K562 (cell line): ENCODE measurements around the gene AGRP. TPM values are rescaled to one million over a fixed set of nuclear protein-coding genes. Genes with fewer than 3 reads are reported as not detected.
A peak's percentile ranks its signal among the peaks of the same experiment; 100 is the strongest.

Experiments
- CTBP1 ChIP-seq: fragments of 450-650 bp; IDR thresholded peaks from 2 replicates; pipeline ENCODE4 v1.6.1; 2016; ENCODE audit warnings: borderline replicate concordance
- EGR1 ChIP-seq: fragments of 450-650 bp; conservative IDR thresholded peaks from 2 replicates; pipeline ENCODE4 v1.6.1; 2017; ENCODE audit warnings: mild to moderate bottlenecking
- MAFG ChIP-seq: fragments of 450-650 bp; conservative IDR thresholded peaks from 2 replicates; pipeline ENCODE4 v1.6.1; 2016; ENCODE audit warnings: missing genetic modification characterization, missing compliant biosample characterization
- NCOR1 ChIP-seq: fragments of 450-650 bp; IDR thresholded peaks from 2 replicates; pipeline ENCODE4 v1.6.1; 2016; ENCODE audit warnings: mild to moderate bottlenecking, moderate library complexity
- PHB2 ChIP-seq: fragments of 450-650 bp; IDR thresholded peaks from 2 replicates; pipeline ENCODE4 v1.6.1; 2017; ENCODE audit warnings: low read depth
- POLR2AphosphoS5 ChIP-seq: IDR thresholded peaks from 2 replicates; pipeline ENCODE4 v1.6.1; 2011; ENCODE audit warnings: mild to moderate bottlenecking, low read depth, low read length, moderate library complexity; ENCODE audit not compliant: control insufficient read depth, insufficient read depth
- RCOR1 ChIP-seq, 2 experiments: IDR thresholded peaks; 2 replicates each; pipeline ENCODE4 v1.6.1; 2012; ENCODE audit warnings: low read depth in 2 of 2, low read length in 2 of 2, borderline replicate concordance in 1 of 2, improper control_type of control experiment in 1 of 2
- SAP30 ChIP-seq: fragments of 200-600 bp; sonication (generic); IDR thresholded peaks from 2 replicates; pipeline ENCODE4 v1.6.1; 2012; ENCODE audit warnings: borderline replicate concordance, low read depth, mild to moderate bottlenecking, moderate library complexity, low read length, control low read depth, inconsistent platforms; ENCODE audit not compliant: insufficient read depth, poor library complexity, severe bottlenecking
- SOX6 ChIP-seq: fragments of 450-650 bp; IDR thresholded peaks from 2 replicates; pipeline ENCODE4 v1.6.1; 2014; ENCODE audit warnings: mild to moderate bottlenecking
- STAT5A ChIP-seq: IDR thresholded peaks from 2 replicates; pipeline ENCODE4 v1.6.1; 2012; ENCODE audit warnings: low read length, inconsistent platforms, borderline replicate concordance
- TFAP4 ChIP-seq: sonication (generic); formaldehyde crosslinking; IDR thresholded peaks from 2 replicates; pipeline ENCODE4 v1.8.0; 2022; ENCODE audit warnings: missing genetic modification reagents, mild to moderate bottlenecking, moderate library complexity, borderline replicate concordance
- YY1 ChIP-seq, 3 experiments: IDR thresholded peaks; 2 replicates each; pipeline ENCODE4 v1.6.1; 2011; ENCODE audit warnings: low read length in 2 of 3, mild to moderate bottlenecking in 2 of 3, moderate library complexity in 2 of 3, borderline replicate concordance in 1 of 3, control low read depth in 1 of 3, low read depth in 1 of 3; ENCODE audit not compliant: insufficient read depth in 3 of 3, insufficient replicate concordance in 2 of 3, control insufficient read depth in 1 of 3, insufficient read length in 1 of 3; ENCODE audit errors: extremely low read depth in 1 of 3
- ZMIZ1 ChIP-seq, 2 experiments: fragments of 150-350 bp in 1 of 2; IDR thresholded peaks; 2 replicates each; pipeline ENCODE4 v1.6.1; 2012 to 2016; ENCODE audit warnings: low read depth in 2 of 2, low read length in 2 of 2, mild to moderate bottlenecking in 1 of 2, moderate library complexity in 1 of 2
- ZNF23 ChIP-seq: fragments of 250-450 bp; sonication (Bioruptor Pico); IDR thresholded peaks from 2 replicates; pipeline ENCODE4 v1.4.0; 2020; ENCODE audit warnings: mild to moderate bottlenecking
- ZNF398 ChIP-seq: fragments of 250-450 bp; sonication (Bioruptor Pico); IDR thresholded peaks from 2 replicates; pipeline ENCODE4 v1.8.0; 2021; ENCODE audit warnings: moderate library complexity, mild to moderate bottlenecking, inconsistent platforms
- polyA plus RNA-seq, 8 experiments: library from polyadenylated mRNA; depleted of rRNA in 4 of 8; stranded (reverse) in 5 of 8; unstranded in 3 of 8; fragments of >200 nt; fragmentation: Nextera tagmentation in 2 of 8; fragmentation: Illumina TruSeq in 1 of 8; extraction: Ambion mirVana in 2 of 8; extraction: Trizol in 1 of 8; gene quantifications; 2 replicates each; pipeline versions ENCODE4 v1.2.1 to v1.2.3, GENCODE V29; 2011 to 2014; ENCODE audit warnings: inconsistent platforms in 1 of 8, missing spikeins in 1 of 8
- total RNA-seq, 7 experiments: library from RNA; depleted of rRNA in 6 of 7; stranded (reverse); fragments of >200 nt in 6 of 7; fragmentation: Illumina TruSeq in 2 of 7; extraction: Trizol in 2 of 7; gene quantifications; 2 replicates each; pipeline versions ENCODE4 v1.2.1 to v1.2.3, GENCODE V29; 2011 to 2021; ENCODE audit warnings: low replicate concordance in 1 of 7
- TF ChIP-seq, protein P1 (sequence below): sonication (generic); formaldehyde crosslinking; IDR thresholded peaks from 2 replicates; pipeline ENCODE4 v1.9.0; 2022; ENCODE audit warnings: mild to moderate bottlenecking, missing genetic modification reagents

AGRP gene
- total and polyA plus RNA-seq, 9 of the 15 experiments (the other 6 are each of a cell fraction or from before 2014, with no cell fraction given), result not detected

GRCh38 chr16:67460168-67460567 lies 23.2 kb downstream of the AGRP start (continued):
- TF ChIP-seq EGR1 (peak; percentile 33), YY1 (IDR thresholded peaks at IDR 0.05; ENCODE audit: borderline replicate concordance in 1 of 3, control insufficient read depth in 1 of 3, extremely low read depth in 1 of 3, insufficient read depth in 3 of 3, insufficient read length in 1 of 3, insufficient replicate concordance in 2 of 3, low read depth in 1 of 3, low read length in 2 of 3) (peak in 1 of 3 experiments; percentile 26), SOX6 (peak; percentile 26; the same call in 1 of the 2 replicates), ZNF23 (no peak), TFAP4 (CRISPR knock-in tag) (peak; percentile 74), NCOR1 (peak; percentile 83), SAP30 (no peak), ZNF398 (CRISPR knock-in tag) (no peak), PHB2 (0 out of 2 replicates have a peak, but pooled peaks have one; percentile 16), CTBP1 (peak; percentile 46; the same call in 1 of the 2 replicates), STAT5A (peak; percentile 63; the same call in 1 of the 2 replicates), MAFG (tag) (no peak), POLR2AphosphoS5 (peak; percentile 86), RCOR1 (IDR thresholded peaks at IDR 0.05; ENCODE audit: borderline replicate concordance in 1 of 2, low read depth in 2 of 2, low read length in 2 of 2) (peak in 1 of 2 experiments; percentile 57; a peak in 3 of 4 replicates), ZMIZ1 (IDR thresholded peaks at IDR 0.05; ENCODE audit: low read depth in 2 of 2, low read length in 2 of 2) (peak in 1 of 2 experiments; percentile 75; a peak in 1 of 4 replicates)
- TF ChIP-seq, protein P1, sequence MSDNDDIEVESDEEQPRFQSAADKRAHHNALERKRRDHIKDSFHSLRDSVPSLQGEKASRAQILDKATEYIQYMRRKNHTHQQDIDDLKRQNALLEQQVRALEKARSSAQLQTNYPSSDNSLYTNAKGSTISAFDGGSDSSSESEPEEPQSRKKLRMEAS (CRISPR knock-in tag), result peak; percentile 58
